LHCN-M2 (cell line): Measurements from ENCODE around the gene VSIR. TPM values are rescaled to one million over a fixed set of nuclear protein-coding genes. Genes with fewer than 3 reads are reported as not detected.

Experiments
- DNase-seq: peaks from one replicate; pipeline ENCODE4 v3.0.0-alpha.2; 2012; ENCODE audit warnings: low read depth
- total RNA-seq: library from RNA; depleted of rRNA; stranded (reverse); fragments of >200 nt; gene quantifications from 2 replicates; pipeline ENCODE4 v1.2.3, GENCODE V29; 2014

The VSIR gene
- total RNA-seq, 1 experiment from 2014 or later = 18.6 TPM

DNA sequence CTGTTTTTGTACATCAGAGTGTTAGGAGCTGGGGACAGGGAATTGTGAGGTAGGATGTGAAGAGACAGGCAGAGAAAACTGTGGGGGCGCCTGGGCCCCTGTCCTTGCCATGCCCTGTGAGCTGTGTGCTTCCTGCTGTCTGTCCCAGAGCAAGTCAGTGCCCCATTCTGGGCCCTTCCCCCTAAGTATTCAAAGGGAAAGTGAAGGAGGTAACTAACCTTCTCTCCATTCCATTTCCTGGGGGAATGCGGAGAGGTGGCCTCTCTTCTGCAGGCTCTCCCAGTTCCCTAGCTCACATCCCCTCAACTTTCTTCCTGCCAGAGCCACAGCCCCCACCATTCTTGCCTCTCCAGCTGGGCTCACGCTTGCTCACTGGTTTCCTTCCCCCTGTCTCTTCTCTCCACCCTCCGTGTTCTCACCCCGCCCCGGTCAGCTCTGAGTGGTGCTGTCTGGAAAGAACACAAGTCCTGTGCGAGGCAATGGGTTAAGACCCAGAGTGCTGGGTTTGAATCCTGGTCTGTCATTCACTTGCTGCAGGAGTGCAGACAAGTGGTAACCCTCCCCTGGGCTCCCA, 9.7 kb upstream of the VSIR start:
- DNase-seq = no peak

DNA sequence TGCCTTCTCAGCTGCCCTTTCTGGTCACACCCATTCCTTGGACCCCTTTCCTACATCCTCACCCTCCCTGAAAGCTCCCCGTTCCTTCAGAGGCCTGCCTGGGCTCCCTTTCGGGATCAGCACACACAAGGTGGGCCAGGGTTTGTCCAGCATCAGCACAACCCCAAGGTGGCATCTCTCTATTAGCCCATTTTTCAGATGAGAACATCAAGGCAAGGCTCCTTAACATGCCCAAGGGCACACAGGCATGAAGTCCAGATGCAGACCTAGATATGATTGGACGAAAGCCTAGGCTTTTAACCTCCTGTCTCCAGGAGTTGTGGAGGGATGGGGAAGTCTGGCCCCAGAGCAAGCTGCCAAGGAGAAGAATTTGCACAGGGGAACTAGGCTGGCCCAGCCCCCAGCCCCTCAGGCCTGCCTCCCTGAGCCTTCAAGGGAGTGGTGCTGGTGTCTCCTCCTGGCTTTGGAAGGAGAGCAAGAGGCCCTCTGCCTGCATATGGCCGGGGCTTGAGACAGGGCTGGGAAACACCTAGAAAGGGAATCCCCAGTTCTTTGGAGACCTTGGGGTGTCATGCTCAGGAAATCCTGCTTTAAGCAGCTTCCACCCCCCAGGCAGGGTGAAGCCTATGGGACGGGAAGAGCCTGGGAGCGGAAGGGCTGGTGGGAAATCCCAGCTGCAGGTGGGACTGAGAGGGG, 9.0 kb upstream of the VSIR start:
- no peak for DNase-seq

DNA sequence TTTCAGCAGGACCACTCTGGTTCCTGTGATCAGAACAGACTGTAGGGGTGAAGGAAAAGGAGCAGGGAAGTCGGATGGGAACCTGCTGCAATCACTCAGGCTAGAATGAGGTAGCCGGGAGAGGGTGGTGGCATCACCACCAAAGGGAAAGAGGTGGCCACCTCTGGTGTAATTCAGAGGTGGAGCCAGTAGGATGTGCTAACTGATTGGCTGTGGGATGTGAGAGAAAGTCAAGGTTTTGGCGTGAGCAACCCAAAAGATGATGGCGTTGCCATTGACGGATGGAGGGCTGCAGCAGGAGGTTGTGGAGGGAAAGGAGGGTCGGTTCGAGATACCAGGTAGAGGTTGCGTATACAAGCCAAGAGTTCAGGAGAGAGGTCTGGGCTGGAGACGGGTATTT, 7.4 kb upstream of the VSIR start:
- no peak for DNase-seq

DNA sequence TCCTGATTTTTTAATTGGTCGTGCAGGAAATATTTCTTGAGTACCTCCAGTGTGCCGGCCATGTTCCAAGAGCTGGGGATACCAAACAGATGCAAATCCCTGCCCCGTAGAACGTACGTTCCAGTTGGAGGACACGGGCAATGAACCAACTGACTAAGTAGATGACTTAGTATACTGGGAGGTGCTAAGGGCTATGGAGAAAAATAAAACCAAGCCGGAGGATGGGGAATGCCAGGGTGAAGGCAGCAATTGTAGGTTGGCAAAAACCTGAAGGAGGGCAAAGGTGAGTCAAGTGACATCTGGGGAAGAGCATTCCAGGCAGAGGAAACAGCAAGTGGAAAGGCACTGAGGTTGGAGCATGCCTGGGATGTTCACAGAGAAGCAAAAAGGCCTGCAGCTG, 6.8 kb upstream of the VSIR start:
- DNase-seq = no peak

DNA sequence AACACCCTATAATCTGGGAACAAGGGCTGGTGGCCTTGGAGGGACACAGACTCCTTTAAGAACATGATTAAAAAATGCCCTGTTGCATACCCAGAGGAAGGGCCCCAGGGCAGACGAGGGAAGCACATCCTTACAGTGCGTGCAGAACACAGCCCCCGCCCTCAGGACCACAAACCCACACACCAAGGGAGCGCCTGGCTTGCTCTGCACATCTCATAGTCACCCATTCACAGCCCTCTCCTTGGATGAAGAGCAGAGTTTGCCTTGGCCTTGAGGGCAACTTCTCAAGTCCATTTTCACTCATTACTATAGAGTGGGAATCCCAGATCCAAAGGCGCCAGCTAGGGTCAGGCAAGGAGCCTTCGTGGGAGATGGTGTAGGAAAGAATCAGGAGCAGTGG, 6.3 kb upstream of the VSIR start:
- DNase-seq = no peak

DNA sequence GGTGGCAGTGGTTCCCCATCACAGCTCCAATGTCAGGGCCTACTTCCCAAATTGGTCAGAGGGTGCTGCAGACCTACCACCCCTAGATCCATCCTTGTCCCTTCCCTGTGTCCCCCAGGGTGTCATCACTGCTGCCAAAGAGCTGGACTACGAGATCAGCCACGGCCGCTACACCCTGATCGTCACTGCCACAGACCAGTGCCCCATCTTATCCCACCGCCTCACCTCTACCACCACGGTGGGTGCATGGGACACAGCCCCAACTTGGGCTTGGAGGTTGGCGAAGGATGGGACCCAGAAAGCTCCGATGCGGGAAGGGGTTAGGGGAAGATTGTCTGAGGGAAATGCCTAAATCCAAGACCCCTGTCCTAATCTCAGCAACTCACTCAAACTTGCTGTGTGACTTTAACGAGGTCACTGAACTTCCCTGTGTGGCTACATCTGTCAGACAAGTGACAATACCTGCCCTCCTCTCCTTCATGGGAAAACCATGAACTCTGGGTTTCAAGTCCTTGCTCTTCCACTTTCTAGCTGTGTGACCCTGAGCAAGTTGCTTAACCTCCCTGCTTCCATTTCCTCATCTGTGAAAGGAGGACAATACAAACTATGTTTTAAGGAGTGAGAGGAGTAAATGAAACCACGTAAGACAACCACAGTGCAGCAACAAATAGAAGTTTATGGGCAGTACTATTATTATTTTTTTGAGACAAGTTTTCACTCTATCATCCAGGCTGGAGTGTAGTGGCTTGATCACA, 4.9 kb upstream of the VSIR start:
- no peak for DNase-seq

DNA sequence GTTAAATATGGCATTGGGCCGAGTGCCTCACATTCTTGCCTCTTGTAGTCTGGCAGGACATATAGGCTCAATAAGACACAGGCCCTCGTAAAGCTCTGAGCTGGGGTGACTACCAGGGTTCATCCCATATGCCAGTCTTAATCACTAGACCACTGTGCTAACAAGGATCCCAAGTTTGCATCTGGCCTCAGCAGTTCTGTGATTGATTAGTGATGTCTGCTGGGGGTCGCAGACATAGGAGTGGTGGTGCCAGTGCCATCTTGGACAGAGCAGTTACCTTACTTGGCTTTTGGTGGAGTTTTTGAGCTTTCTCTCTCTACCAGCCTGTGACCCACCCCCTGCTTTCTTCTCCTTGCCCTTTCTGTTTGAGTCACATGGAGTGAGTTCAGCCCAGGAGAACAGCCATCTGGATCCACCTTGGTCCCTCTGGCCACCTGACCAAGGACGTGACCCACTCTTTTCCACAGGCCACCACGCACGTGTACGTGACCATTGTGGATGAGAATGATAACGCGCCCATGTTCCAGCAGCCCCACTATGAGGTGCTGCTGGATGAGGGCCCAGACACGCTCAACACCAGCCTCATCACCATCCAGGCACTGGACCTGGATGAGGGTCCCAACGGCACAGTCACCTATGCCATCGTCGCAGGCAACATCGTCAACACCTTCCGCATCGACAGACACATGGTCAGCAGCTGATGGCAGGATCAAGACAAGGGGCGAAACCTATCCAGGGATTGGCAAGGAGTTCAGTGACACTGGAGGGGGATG, 4.1 kb upstream of the VSIR start:
- no peak for DNase-seq

DNA sequence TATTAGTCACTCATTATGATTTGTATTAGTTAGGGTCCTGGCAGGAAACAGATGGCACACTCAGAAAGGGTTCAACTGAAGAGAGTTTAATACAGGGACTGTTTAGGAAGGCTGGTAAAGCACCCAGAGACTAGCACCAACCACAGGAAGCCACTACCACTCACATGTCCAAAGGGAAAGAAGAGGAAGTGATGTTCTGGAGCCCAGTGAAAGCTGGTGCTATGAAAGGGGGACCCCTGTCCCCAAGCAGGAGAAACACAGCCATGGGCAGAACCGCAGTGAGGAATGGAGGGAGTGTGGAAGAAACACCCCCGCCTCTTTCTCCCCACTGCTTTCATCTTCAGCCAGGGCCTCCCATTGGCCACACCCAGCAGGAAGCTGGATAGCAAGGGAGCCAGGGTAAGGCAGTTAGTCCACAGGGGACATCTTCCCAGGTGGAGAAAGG, 3.2 kb upstream of the VSIR start:
- DNase-seq = no peak

DNA sequence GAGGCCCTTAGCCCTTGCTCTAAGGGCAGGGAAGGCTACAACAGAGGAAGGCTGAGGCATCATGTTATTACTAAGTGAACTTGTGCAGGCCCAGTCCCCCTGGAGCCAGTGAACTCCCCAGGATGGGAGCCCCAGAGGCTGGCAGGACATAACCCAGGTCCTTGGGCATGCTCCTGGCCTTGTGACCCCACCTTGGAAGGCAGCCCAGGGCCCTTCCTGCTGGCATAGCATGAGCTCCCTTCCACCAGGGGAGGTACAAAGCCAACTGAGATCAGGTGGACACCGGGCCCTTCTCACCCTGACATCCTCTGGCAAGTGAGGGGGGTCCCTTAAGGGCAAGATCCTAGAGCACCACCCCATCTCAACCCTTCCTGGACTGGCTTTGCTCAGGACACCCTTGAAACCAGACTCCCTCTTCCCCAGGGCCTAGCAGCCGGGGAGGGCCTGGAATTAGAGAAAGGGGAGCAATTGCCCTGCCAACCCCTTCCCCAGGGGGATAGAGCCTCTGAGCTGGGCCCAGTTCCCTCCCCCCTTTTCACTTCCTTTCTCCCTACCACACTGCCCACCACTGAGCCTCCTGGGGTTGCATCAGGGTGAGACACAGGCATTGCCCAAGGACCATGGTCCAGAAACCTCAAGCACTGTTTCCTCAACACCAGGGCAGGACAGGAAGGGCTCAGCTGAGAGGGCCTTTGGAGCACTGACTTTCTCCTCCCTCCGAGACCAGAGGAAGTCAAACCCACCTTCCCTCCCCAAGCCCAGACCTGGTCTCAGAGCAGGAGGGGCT, 1.8 kb upstream of the VSIR start:
- no peak for DNase-seq

DNA sequence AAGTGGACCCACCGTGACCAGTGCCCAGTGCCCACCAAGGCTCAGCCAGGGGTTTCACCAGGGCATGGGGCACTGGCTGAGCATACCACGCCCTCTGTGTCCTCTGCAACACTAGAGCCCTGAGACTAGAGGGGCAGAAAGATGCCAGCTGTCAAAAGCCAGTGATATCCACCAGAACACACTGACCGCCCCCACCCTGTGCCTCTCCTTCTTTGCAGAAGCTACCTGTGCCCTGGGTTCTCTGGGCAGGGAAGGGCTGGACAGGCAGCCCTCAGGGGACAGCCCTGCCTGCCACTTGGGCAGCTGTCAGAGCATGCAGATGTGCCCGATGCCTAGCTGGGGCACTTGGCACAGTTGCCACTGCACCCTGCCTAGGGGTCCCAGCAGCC, 494 bp downstream of the VSIR start:
- DNase-seq = no peak

DNA sequence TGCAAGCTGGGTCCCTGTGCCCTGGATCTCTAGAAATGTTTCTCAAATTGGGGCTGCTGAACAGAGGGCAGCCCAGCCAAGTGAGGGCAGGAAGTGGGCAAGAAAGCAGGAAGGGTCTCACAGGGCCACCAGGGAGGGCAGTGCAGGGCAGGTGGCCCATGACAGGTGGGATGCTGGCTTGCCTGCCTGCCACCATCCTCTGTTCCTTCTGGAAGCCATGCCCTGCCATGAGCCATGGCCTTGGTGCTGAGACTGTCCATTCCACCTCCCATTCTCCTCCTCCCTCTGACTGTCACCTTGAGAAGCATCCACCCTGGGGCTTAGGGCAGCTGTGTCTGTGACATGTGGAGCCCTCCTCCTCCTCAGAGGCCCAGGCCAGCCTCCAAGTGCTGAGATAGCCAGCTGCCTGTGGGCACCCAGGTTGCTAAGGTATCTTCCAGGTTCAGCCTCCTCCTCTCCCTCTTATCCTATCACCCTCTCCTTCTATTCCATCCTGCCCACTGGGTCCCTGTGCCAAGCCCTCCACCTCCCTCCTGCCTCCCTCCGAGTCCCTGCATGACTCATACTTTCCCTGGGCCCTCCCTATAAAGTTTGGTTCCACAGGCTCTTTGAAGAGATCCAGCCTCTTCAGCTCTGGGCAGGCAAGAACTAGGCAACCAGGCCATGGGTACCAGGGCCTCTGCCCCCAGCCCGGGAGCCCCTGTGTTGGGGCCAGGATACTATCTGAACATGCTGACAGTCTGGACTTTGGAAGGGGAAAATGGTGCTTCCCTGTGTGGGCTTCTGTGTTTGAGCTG, 1.3 kb downstream of the VSIR start:
- DNase-seq = peak; percentile 68

DNA sequence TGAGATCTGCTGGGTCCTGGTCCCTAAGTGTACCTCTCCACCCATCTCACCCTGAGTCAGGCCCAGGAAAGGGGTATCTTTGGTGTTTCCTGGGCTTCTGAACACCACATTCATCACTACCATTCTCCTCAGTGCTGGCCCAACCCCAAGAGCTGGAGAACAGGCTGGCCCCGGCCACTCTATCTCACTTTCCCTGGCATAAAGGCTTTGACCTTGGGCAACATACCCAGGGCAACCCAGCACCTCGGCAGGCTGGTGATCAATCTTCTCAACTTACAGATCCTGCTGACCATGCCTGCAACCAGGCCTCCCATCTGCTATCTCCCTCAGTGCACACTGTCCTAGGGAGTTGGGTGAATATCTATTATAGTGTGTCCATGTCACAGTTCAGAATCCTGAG, 2.1 kb downstream of the VSIR start:
- no peak for DNase-seq

DNA sequence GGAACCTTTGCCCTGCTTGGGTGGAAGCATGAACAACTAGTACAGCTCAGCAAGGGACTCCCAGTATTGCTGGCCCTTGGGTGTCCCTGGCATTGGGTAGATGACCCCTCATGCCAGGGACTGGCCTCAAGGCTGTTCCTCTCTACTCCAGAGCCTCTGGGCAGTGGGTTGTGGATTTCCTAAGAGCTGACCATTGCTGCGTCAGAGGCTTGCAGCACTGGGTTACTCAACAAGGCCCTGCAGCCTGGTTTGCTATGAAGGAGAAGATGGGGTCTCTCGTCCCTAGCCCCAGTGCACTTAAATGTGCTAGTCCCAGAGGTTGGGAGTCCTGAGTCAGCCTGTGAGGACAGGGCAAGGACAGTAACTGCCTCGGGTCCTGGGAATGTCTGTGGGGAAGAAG, 2.5 kb downstream of the VSIR start:
- no peak for DNase-seq

DNA sequence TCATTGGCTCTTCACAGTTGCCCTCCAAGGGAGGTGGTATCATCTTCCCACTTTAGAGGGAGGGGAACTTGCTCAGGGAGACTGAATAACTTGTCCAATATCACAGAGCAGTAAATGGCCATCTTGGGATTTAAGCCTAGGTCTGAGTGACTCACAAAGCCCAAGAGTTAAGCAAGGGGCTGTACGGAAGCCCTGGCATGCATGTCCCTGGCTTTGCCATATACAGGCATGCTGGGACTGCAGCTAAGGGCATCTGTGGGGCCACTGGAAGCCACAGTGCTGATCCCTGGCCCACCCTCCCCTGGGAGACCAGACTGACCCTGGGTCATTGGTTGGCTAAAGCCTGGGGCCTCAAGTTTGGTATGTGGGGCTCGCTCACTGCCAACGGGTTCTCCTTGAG, 3.1 kb downstream of the VSIR start:
- DNase-seq = peak; percentile 47

DNA sequence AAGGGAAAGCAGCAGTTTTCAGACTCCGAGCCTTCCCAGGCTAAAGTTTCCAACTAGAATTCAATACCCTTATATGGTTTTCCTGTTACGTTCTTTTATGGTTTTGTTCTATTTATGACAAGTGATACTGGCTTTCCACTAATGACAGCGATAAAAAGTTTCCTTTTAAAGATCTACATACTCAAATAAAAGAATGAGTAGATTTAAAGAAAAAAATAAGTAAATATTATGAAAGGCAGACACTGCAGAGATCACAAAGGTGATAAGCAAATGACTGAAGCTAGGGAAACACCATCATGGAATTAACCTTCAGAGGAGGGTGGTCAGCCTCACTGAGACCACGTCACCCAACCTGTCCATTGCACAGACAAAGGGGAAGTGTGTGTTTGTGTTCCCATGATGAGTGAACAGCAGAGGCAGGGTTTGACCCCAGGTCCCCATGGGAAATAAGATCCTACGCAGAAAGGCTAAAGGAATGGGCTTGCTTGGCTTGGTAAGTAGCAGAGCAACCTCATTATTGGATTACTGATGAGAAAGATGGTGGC, 4.0 kb downstream of the VSIR start:
- DNase-seq = no peak

DNA sequence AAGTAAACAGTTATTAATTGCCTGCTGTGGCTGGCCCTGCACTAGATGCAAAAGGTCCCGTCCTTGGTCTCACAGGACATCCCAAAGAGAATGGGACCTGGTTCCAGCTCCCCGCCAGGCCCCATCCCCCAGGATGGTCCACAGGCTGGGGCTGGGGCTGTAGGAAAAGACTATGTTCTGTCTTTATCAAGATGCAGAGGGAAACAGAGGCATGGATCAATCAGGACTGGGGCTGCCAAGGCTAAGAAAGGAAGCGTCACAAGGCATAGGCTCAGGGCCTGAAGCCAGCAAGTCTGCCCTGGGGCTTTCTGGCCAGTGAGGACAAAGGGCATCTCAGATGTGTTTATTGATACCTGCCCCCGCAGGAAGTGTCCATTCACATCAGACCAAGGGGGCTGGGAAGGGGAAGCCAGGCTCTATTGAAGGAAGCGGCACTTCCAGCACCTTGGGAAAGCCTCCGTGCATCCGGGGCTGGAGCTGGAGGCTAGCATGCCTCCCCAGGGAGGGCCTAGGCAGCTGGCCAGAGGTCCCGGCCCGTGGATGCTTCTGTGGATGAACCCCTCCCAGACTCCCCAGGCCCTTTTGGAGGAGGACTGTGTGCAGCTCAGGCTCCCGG, 5.8 kb downstream of the VSIR start:
- DNase-seq = peak; percentile 65

DNA sequence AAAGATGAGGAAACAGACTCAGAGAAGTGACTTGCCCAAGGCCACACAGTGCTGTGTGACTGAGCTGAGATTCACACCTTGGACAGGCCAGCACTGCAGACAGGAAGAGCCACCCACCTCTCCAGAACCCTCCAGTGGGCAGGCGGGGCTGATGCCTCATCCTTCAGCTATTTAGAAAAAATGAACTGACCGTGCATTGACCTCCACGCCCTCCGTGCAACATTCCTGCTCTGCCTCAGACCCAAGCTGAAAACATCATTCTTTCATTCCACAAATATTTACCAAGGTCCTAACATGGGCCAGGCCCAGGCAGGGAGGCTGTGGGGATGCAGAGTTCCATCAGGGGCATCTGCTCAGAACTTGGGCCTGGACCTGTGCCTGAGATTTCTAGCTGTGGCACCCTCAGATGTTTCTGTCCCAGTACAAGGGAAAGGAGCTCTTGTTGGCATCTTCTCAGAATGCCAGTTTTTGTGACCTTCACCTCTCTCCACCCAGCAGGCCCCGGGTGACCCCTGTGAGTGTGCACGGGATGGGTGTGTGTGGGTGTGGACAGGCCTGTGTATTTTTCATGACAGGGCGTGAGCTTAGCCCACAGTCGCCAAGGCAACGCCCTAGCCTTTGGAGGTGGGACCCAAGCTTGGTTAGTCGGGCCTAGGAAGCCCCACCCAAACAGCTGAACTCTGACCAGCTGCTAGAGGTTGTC, 6.5 kb downstream of the VSIR start:
- peak; percentile 98 for DNase-seq

DNA sequence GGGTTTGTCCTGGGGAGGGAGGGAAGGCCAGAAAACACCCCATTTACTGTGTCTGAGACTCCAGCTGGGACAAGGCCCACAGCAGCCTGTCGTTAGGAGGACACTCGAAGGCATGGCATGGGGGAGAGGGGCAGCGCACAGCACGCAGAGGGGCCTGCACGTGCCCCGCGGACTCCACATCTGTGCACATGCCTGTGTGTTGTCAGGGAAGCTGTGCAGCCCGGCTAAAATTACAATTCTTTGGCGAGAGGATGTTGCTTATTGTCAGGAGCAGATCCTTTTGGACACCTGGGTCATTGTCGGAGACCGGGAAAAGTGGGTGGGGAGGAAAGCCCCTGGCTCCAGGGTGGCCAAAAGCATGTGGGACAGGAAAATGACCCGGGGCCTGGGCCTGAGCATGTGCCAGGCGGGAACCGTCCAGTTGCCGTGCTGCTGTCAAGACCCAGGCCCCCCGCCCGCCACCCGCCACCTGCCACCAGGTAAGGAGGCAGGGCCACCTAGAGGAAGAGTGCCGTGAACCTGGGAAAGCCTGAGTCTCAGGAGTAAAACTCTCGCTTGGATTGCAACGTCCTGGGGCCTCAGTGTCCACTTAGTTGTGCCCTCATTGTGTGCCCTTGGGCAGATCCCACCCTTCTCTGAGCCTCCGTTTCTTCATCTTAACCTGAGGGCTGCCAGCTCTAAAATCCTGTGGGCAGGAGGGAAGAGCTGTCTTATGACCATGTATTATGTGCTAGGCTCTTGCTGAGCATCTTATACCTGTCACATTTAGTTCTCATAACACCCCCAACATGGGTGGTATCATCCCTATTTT, 7.2 kb downstream of the VSIR start:
- no peak for DNase-seq
